GM10266 (cell line): ENCODE measurements around the gene ARG1.
"Not testable (repeated sequence)": the region's sequence is repeated elsewhere in the genome, so short reads cannot be mapped to it uniquely, and the experiment has no call there.

Experiments
- DNase-seq: peaks from one replicate; pipeline ENCODE4 v3.0.0; 2012; ENCODE audit errors: extremely low spot score
- TF ChIP-seq, protein P1 (sequence below): IDR thresholded peaks from 2 replicates; pipeline ENCODE4 v1.5.1; 2012; ENCODE audit warnings: mild to moderate bottlenecking, low read depth; ENCODE audit not compliant: control insufficient read depth, insufficient read depth; ENCODE audit errors: missing control alignments

ARG1 gene

DNA sequence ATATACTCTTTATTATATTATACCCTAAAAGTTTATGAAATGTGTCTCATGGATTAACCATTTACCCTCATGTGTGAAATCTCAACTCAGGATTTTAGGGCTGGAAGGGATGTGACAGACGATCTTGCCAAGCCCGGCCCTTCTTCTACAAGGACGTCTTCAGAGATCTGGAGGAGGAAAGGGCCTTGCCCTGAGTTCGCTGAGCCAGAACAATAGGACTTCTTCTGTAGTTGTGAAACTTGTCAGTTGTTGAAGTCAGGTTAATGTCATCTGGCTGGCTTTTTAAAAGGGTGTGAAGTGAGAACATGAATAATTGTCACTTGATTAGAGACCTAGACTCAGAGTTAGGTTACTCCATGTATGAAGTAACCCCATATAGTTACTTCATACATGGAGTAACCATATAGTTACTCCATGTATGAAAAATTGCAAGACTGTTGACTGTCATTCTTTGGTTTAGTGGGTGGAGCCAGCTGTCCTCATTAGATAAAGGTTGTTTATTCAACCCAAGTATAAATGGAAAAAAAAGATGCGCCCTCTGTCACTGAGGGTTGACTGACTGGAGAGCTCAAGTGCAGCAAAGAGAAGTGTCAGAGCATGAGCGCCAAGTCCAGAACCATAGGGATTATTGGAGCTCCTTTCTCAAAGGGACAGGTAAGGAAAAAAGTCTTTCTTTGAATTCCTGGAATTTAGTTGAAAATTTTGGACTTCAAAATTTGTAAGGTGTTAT lies at the start of gene ARG1:
Gene ARG1, plus strand, starts transcription at position 541 of the 730 bp plus-strand sequence. Its CDS starts 57 bp downstream, at position 598.
- no peak for DNase-seq
- TF ChIP-seq, protein P1, sequence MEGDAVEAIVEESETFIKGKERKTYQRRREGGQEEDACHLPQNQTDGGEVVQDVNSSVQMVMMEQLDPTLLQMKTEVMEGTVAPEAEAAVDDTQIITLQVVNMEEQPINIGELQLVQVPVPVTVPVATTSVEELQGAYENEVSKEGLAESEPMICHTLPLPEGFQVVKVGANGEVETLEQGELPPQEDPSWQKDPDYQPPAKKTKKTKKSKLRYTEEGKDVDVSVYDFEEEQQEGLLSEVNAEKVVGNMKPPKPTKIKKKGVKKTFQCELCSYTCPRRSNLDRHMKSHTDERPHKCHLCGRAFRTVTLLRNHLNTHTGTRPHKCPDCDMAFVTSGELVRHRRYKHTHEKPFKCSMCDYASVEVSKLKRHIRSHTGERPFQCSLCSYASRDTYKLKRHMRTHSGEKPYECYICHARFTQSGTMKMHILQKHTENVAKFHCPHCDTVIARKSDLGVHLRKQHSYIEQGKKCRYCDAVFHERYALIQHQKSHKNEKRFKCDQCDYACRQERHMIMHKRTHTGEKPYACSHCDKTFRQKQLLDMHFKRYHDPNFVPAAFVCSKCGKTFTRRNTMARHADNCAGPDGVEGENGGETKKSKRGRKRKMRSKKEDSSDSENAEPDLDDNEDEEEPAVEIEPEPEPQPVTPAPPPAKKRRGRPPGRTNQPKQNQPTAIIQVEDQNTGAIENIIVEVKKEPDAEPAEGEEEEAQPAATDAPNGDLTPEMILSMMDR: no peak

DNA sequence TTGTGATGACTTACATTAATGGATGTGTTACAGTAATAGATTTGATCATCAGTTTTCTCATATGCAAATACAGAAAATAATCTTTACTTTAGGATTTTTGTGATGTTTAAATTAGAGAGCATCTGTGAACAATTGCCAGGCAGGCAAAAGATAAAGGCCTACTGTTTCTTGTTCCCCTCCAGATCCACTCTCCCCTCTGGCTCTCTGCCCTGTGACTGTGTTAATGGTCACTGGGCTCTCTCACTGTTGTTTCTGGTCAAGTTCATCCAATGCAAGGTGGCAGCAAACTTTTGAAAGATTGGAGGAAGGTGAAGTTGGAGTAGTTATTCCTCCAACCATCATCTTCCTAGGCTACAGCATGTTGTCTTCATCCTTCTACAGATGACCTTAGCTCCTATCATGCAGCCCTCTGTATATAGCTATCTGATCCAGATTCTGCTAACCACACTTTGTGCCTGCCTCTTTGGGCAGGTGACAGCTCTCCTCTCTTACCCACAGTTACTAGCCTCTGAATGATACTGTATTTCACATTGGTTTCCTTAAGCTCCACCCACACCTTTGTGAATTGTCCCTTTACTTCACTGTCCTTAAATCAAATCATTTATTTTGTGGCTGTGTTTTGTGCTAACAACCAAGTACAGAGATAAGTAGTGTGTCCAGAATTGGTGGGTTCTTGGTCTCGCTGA lies 48.9 kb upstream of the ARG1 start:
- TF ChIP-seq, protein P1: no peak
- DNase-seq: no peak

DNA sequence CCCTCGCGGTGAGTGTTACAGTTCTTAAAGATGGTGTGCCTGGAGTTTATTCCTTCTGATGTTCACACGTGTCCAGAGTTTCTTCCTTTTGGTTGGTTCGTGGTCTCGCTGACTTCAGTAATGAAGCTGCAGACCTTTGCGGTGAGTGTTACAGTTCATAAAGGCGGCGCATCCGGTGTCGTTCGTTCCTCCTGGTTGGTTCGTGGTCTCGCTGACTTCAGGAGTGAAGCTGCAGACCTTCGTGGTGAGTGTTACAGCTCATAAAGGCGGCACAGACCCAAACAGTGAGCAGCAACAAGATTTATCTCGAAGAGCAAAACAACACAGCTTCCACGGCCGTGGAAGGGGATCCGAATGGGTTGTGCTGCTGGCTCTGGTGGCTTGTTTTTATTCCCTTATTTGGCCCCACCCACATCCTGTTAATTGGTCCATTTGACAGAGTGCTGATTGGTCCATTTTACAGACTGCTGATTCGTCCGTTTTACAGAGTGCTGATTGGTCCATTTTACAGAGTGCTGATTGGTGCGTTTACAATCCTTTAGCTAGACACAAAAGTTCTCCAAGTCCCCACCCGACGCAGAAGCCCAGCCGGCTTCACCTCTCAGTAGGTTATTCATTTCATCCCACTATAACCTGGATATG lies 48.2 kb upstream of the ARG1 start:
- no peak for DNase-seq
- TF ChIP-seq, protein P1: no peak

DNA sequence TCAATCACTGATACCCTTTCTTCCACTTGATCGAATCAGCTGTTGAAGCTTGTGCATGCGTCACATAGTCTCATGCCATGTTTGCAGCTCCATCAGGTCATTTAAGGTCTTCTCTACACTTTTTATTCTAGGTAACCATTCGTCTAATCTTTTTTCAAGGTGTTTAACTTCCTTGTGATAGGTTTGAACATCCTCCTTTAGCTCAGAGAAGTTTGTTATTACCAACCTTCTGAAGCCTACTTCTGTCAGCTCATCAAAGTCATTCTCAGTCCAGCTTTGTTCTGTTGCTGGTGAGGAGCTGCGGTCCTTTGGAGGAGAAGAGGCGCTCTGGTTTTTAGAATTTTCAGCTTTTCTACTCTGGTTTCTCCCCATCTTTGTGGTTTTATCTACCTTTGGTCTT lies 42.1 kb upstream of the ARG1 start:
- not testable (repeated sequence) for DNase-seq

DNA sequence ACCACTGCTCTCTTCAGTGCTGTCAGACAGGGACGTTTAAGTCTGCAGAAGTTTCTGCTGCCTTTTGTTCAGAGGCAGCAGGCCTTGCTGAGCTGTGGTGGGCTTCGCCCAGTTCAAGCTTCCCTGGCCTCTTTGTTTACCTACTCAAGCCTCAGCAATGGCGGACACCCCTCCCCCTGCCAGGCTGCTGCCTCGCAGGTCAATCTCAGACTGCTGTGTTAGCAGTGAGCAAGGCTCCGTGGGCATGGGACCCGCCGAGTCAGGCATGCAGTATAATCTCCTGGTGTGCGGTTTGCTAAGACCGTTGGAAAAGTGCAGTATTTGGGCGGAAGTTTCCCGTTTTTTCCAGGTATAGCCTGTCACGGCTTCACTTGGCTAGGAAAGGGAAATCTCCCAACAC lies 41.3 kb upstream of the ARG1 start:
- DNase-seq: not testable (repeated sequence)

DNA sequence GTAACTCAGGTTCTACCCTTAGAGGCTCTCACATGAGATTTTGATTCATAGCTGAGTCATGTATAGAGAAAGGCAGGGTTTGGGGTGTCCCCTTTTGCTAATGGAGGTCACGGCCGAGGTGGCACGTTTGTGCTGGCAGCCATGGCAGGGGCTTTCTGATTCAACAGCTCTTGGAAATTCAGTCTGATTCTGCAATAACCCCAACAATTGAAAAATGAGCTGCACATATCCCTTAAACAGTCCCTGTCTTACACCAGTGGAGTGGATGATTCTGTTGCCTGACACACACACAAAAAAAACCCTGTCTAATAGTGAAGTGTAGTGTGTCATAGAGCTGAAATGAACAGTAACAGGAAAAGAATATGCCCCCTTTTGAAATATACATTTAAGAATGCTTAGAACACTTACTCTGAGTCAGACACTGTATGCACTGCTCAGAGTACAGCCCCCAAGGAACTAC lies 40.4 kb upstream of the ARG1 start:
- TF ChIP-seq, protein P1: no peak
- DNase-seq: peak; percentile 21

DNA sequence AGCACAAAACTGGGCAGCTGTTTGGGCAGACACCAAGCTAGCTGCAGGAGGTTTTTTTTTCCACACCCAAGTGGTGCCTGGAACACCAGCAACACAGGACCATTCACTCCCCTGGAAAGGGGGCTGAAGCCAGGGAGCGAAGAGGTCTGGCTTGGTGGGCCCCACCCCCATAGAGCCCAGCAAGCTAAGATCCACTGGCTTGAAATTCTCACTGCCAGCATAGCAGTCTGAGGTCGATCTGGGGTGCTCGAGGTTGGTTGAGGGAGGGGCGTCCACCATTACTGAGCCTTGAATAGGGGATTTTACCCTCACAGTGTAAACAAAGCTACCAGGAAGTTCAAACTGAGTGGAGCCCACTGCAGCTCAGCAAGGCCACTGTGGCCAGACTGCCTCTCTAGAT lies 34.4 kb upstream of the ARG1 start:
- not testable (repeated sequence) for DNase-seq

DNA sequence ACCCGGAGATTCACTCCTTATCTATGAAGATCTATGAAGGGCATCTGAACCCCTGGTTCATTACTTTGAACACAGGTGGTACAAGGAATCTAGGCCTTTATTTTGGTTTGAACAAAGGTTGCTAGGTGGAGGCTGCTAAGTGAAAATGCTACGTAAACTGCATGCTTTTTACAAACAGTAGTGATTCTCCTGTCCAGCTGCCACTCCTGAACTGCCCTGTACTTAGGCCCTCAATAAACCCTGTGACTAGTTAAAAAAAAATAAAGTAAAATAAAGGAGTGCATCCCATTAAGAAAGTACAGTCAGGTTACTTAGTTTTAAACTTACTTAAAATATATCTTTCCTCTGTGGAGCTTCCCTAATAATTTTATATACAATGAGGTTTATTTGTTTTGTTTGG lies 27.7 kb upstream of the ARG1 start:
- no peak for DNase-seq
- TF ChIP-seq, protein P1: no peak
